GM18502 (cell line): ENCODE results near the gene GTPBP2.
"Not testable (repeated sequence)": the region's sequence is repeated elsewhere in the genome, so short reads cannot be mapped to it uniquely, and the experiment has no call there.

Experiments used
- ATAC-seq: cut with Tn5 transposase; IDR thresholded peaks from one replicate; pipeline ENCODE4 v1.9.1; 2021; ENCODE audit warnings: mild to moderate bottlenecking; ENCODE audit not compliant: unreplicated experiment, poor library complexity

GTPBP2 gene

DNA sequence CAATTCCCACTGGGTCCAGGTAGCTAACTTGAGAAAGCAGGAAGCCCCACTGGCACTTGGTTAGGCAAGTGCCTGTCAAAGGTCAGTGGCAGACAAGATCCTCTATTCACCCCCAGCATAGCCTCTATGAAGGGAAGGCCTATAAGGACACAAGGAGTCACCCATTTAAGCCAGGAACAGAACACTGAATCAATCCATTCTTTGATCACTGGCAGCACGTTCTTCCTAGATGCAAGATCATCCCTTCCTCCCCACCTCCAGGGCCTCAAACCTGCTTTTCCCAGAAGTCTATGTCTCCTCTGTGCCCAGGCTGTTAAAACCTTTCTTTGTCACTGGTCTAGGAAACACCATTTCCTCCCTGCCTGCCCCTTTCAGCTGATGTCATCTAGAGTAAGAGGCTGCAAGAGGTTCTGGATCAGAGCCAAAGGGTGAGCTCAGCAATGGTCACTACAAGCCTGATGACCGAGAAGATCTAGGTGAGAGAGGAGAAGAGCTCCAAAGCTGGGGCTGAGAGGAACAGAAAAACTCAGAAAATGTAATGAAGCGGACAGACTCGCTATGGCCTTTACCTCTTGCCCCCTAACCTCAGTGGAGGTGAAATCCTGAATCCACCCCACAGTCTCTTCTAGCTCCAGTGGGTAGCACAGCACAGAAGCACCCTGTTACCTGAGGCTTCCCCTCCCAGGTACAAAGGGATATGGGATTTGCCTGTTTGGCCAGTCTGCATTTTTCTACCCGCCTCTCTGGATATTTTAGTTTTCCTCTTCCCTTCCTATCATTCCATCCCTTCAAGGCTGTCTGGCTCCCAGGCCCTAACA lies 1.8 kb downstream of the GTPBP2 start:
- ATAC-seq, result no peak

DNA sequence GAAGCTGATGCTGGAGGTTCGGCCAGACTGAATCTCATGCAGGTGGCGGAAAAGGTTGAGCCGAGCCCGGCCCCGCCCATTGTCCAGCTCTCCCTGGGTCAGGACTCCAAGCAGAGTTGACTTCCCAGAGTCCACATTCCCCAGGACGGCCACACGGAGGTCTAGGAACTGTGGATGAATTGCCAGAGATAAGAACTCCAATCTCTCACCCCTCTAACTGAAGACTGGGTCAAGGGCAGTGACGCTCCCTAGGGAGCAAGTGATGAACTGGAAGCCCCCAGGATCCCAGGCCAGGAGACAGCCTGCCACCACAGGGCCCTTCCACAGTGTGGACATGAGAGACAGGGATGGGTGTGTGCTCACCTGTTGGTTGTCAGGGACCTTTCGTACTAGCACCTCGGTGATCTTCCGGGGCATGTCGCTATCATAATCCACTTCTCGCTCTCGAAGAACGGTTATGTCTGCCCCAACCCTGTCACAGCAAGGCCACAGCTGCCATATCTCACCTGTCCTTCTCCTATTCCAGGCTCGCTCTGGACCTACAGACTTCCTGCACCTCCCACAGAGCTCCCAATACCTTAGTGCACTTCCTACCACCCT lies 3.6 kb downstream of the GTPBP2 start:
- ATAC-seq, result no peak

DNA sequence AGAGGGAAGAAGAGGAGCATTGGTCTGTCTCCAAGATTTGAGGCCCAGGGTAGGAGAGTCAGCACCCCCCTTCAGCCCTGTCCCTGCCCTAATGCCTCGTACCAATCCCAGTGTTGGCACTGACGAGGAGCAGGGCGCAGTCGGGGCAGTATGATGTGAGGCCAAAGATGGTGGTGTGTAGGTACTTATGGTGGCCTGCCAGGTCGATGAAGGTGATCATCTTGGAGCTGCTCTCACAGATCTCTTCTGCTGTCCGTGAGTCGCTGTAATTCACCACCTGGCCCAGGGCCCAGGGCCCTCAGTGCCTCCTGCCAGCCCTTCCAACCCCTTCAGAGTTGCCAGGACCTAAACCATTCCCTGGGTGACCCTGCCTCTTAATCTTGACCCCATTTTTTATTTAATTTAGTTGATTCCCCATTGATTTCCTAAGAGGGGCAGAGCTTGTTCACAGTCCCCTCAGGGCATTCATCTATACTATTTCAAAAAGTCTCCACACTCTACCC lies 4.2 kb downstream of the GTPBP2 start:
- ATAC-seq, result no peak

- ATAC-seq, result no peak
These were observed 4.9 kb downstream of the GTPBP2 start for GRCh38 chr6:43623880-43624785.

GRCh38 chr6:43622541-43622940 lies 6.5 kb downstream of the GTPBP2 start:
- ATAC-seq, result no peak

DNA sequence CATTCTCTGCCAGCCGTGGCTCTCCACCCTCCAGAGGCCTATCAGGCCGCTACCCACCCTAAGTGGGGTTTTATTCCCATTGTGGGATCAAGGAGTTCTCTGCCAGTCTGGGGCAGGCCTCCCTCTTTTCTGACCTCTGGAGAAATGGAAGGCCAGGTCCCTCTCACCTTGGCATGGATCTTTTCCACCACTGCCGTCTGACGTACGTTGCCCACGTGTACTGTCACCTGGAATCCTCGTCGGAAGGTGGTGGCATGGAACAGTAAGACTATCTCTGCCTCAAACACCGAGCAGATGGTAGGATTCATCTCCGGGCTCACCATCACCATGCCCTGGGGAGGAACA lies 7.3 kb downstream of the GTPBP2 start:
- no peak for ATAC-seq

- no peak for ATAC-seq
These were observed 7.8 kb downstream of the GTPBP2 start for GRCh38 chr6:43621078-43621835.

GRCh38 chr6:43616725-43617472 lies 12.2 kb downstream of the GTPBP2 start:
- ATAC-seq, result no peak

- no peak for ATAC-seq
These were observed 14.7 kb downstream of the GTPBP2 start for GRCh38 chr6:43614396-43614730.

- ATAC-seq, result no peak
These were observed 15.2 kb downstream of the GTPBP2 start for GRCh38 chr6:43613721-43614395.

DNA sequence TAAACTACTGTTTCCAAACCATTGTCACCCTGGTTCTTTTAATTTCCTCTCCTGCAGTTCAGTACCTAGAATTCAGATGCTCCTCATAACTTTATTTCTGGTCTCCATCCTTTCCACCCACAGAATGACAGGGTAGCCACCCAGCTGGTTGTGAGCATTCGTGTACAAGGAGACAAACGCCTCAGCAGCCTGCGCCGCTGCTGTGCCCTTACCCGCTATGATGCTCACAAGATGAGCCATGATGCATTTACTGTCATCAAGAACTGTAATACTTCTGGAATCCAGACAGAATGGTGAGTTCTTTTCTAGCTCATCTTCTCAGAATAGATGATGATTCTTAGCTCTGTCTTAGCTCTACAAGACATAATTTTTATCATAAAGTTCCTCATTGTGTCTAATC lies 18.6 kb downstream of the GTPBP2 start:
- no peak for ATAC-seq

GRCh38 chr6:43609402-43609801 lies 19.7 kb downstream of the GTPBP2 start:
- ATAC-seq, result no peak

DNA sequence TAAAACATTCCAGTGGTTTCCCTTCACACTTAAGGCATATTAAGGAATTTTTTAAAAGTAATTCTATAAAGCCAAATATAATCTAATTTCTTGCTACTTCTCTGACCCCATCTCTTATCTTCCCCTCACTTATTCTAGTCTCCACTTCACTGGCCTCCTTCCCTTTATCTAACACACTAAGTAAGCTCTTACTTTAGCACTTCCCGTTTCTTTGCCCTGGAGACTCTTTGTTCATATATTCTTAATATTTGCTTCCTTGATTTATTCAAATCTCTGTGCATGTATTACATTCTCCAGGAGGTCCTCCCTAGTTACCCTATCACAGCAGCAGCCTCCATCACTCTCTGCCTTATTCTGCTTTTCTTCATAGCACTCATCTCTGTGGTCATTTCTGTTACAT lies 20.3 kb downstream of the GTPBP2 start:
- ATAC-seq, result no peak

DNA sequence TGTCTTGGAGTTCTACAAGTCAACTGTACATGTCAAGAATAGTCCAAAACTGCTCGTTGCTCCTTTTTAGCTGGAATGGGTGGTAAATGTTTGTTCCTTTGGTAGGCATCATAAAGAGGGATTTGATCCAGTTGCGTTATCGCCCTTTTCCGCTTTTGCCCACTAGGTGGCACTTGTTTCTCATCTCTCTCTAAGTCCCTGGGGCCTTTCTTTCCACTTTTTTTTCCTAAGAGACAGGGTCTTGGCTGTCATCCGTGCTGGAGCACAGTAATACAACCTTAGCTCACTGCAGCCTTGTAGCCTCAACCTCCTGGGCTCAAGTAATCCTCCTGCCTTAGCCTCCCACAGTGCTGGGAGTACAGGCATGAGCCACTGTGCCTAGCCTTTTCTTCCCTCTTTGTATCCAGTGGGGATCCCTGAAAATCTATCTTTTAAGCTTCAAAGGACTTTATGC lies 20.7 kb downstream of the GTPBP2 start:
- ATAC-seq, result no peak

- ATAC-seq, result no peak
These were observed 23.0 kb downstream of the GTPBP2 start for GRCh38 chr6:43606019-43606418.

DNA sequence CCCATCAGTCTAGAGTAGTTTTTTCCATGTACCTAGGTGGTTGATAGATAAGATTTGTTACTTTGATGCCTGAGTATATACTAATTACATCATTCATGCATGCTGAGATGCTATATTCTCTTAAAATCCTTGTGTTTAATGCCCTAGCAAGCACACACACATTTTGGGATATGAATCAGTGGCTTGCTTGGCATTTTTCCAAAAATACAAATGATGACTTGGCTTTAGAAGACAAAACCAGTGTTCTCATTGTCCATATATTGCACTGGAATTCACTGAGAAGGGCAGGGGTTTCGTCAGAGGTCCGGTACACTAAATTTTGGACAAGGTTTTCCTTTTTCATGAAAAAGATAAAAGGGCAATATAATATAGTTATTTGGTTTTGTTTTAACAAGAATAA lies 24.9 kb downstream of the GTPBP2 start:
- no peak for ATAC-seq

- ATAC-seq, result no peak
These were observed 28.5 kb downstream of the GTPBP2 start for GRCh38 chr6:43600595-43600994.

GRCh38 chr6:43593938-43594337 lies 35.1 kb downstream of the GTPBP2 start:
- no peak for ATAC-seq

DNA sequence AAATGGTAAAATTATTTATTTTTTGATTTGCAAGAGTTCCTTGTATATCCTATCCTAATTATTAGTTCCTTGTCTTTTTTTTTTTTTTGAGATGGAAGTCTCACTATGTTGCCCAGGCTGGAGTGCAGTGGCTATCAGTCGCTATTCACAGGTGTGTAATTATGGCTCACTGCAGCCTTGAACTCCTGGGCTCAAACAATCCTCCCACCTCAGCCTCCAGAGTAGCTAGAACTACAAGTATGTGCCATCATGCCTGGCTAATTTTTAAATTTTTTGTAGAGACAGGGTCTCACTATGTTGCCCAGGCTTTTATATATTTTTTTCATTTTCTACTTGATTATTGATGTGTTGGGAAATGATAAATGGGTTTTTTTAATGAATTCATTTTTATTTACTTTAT lies 39.5 kb downstream of the GTPBP2 start:
- ATAC-seq, result not testable (repeated sequence)
